GM23338 (cell line): ENCODE measurements around the gene PTAFR. TPM values are rescaled to one million over a fixed set of nuclear protein-coding genes. Genes with fewer than 3 reads are reported as not detected.

Experiments
- ATAC-seq: fragments of 200-7000 bp; cut with Tn5 transposase; 3 replicates; pipeline ENCODE4 v1.9.1; 2020
- DNase-seq: peaks from one replicate; pipeline ENCODE4 v3.0.0-alpha.2; 2015; ENCODE audit warnings: low spot score
- H2AFZ ChIP-seq: fragments of 200-600 bp; sonication (generic); 2 replicates; pipeline ENCODE4 v1.8.0; 2016; ENCODE audit warnings: antibody characterized with exemption, mild to moderate bottlenecking, moderate library complexity
- H3F3A ChIP-seq: fragments of 200-600 bp; sonication (generic); replicated peaks from 2 replicates; pipeline ENCODE4 v1.8.0; 2017; ENCODE audit warnings: antibody characterized with exemption, mixed run types, low read depth
- H3K27ac ChIP-seq: fragments of 200-600 bp; sonication (generic); 2 replicates; pipeline ENCODE4 v1.6.1; 2016; ENCODE audit warnings: low read depth
- H3K27me3 ChIP-seq: fragments of 200-600 bp; sonication (generic); 2 replicates; pipeline ENCODE4 v1.8.0; 2016; ENCODE audit warnings: mild to moderate bottlenecking, mixed run types, moderate library complexity; ENCODE audit not compliant: insufficient read depth
- H3K36me3 ChIP-seq: fragments of 200-600 bp; sonication (generic); 2 replicates; pipeline ENCODE4 v1.8.0; 2016; ENCODE audit warnings: mild to moderate bottlenecking; ENCODE audit not compliant: insufficient read depth
- H3K4me1 ChIP-seq: fragments of 200-600 bp; sonication (generic); 2 replicates; pipeline ENCODE4 v1.8.0; 2016; ENCODE audit warnings: mild to moderate bottlenecking, moderate library complexity; ENCODE audit not compliant: insufficient read depth
- H3K4me2 ChIP-seq: fragments of 200-600 bp; sonication (generic); 2 replicates; pipeline ENCODE4 v1.7.1; 2017; ENCODE audit warnings: mixed run types
- H3K4me3 ChIP-seq: fragments of 200-600 bp; sonication (generic); 2 replicates; pipeline ENCODE4 v1.6.1; 2016; ENCODE audit warnings: mixed run types
- H3K79me2 ChIP-seq: fragments of 200-600 bp; sonication (generic); replicated peaks from 2 replicates; pipeline ENCODE4 v1.8.0; 2017; ENCODE audit warnings: mild to moderate bottlenecking; ENCODE audit not compliant: insufficient read depth
- H3K9me2 ChIP-seq: fragments of 200-600 bp; sonication (generic); 2 replicates; pipeline ENCODE4 v1.8.0; 2017; ENCODE audit not compliant: insufficient read depth
- H4K20me1 ChIP-seq: fragments of 200-600 bp; sonication (generic); replicated peaks from 2 replicates; pipeline ENCODE4 v1.8.0; 2017; ENCODE audit warnings: mild to moderate bottlenecking; ENCODE audit not compliant: insufficient read depth
- H3K27ac Mint-ChIP-seq: 2 replicates; pipeline ENCODE4 v1.8.0; 2020; ENCODE audit warnings: inconsistent platforms, mild to moderate bottlenecking, moderate library complexity, mixed read lengths
- H3K27me3 Mint-ChIP-seq: 3 replicates; pipeline ENCODE4 v1.8.0; 2022; ENCODE audit warnings: low read depth, mild to moderate bottlenecking, moderate library complexity, mixed read lengths, inconsistent platforms; ENCODE audit not compliant: insufficient read depth, poor library complexity
- H3K36me3 Mint-ChIP-seq: 3 replicates; pipeline ENCODE4 v1.8.0; 2021; ENCODE audit warnings: low read depth, mild to moderate bottlenecking, inconsistent platforms, moderate library complexity, mixed read lengths
- H3K4me1 Mint-ChIP-seq: 3 replicates; pipeline ENCODE4 v1.8.0; 2020; ENCODE audit warnings: mild to moderate bottlenecking, inconsistent platforms, mixed read lengths
- H3K4me3 Mint-ChIP-seq: 3 replicates; pipeline ENCODE4 v1.8.0; 2021; ENCODE audit warnings: moderate library complexity, mild to moderate bottlenecking, inconsistent platforms, mixed read lengths
- H3K9me3 Mint-ChIP-seq: 3 replicates; pipeline ENCODE4 v1.8.0; 2020; ENCODE audit warnings: moderate library complexity, mild to moderate bottlenecking, inconsistent platforms, mixed read lengths
- CTCF ChIP-seq, 2 experiments: fragments of 200-600 bp in 1 of 2; sonication (generic) in 1 of 2; conservative IDR thresholded peaks; 2 replicates each; pipeline versions ENCODE4 v1.5.1 to v1.6.1; 2016 to 2017; ENCODE audit warnings: antibody characterized with exemption in 2 of 2, low read depth in 2 of 2, mild to moderate bottlenecking in 2 of 2, moderate library complexity in 1 of 2
- ETS1 ChIP-seq: IDR thresholded peaks from 2 replicates; pipeline ENCODE4 v1.6.1; 2016; ENCODE audit warnings: antibody characterized with exemption
- EZH2 ChIP-seq: fragments of 200-600 bp; sonication (generic); IDR thresholded peaks from one replicate; pipeline ENCODE4 v1.8.0; 2017; ENCODE audit warnings: antibody characterized with exemption, mild to moderate bottlenecking, low read depth; ENCODE audit not compliant: unreplicated experiment
- EZH2phosphoT487 ChIP-seq: fragments of 200-600 bp; sonication (generic); IDR thresholded peaks from one replicate; pipeline ENCODE4 v1.8.1; 2018; ENCODE audit warnings: antibody characterized with exemption; ENCODE audit not compliant: unreplicated experiment
- JUNB ChIP-seq: IDR thresholded peaks from one replicate; pipeline ENCODE4 v1.6.1; 2016; ENCODE audit warnings: antibody characterized with exemption; ENCODE audit not compliant: unreplicated experiment
- NANOG ChIP-seq: IDR thresholded peaks from 2 replicates; pipeline ENCODE4 v1.6.1; 2016; ENCODE audit warnings: antibody characterized with exemption, borderline replicate concordance
- POLR2AphosphoS5 ChIP-seq: IDR thresholded peaks from 2 replicates; pipeline ENCODE4 v1.6.1; 2016; ENCODE audit warnings: antibody characterized with exemption, low read depth
- REST ChIP-seq: IDR thresholded peaks from one replicate; pipeline ENCODE4 v1.6.1; 2018; ENCODE audit warnings: antibody characterized with exemption; ENCODE audit not compliant: unreplicated experiment
- STAT1 ChIP-seq: IDR thresholded peaks from one replicate; pipeline ENCODE4 v1.6.1; 2016; ENCODE audit warnings: antibody characterized with exemption; ENCODE audit not compliant: unreplicated experiment
- ZNF114 ChIP-seq: fragments of 250-450 bp; sonication (Bioruptor Pico); IDR thresholded peaks from 2 replicates; pipeline ENCODE4 v1.5.0; 2020; ENCODE audit warnings: mild to moderate bottlenecking, moderate library complexity
- polyA plus RNA-seq: library from polyadenylated mRNA; unstranded; fragments of >200 nt; fragmentation: Nextera tagmentation; extraction: Ambion mirVana; gene quantifications from 2 replicates; pipeline ENCODE4 v1.2.1, GENCODE V29; 2016
- total RNA-seq: library from RNA; depleted of rRNA; stranded (reverse); fragments of >200 nt; shearing (Covaris generic); gene quantifications from 2 replicates; pipeline ENCODE4 v1.2.3, GENCODE V29; 2014

PTAFR gene
- total and polyA plus RNA-seq, 2 experiments from 2014 or later, result 0.29 to 0.76 TPM

- TF ChIP-seq REST, result no peak
- TF ChIP-seq POLR2AphosphoS5, result no peak
- TF ChIP-seq CTCF (conservative IDR thresholded peaks at IDR 0.05; ENCODE audit: low read depth in 2 of 2), result no peak
- no peak for TF ChIP-seq EZH2
- no peak for TF ChIP-seq ETS1
- TF ChIP-seq EZH2phosphoT487, result no peak
- no peak for TF ChIP-seq JUNB
- no peak for TF ChIP-seq STAT1
- TF ChIP-seq NANOG, result no peak
- no peak for TF ChIP-seq ZNF114 (CRISPR knock-in tag)
Observed at GRCh38 chr1:28185071-28185470, 8.6 kb upstream of the PTAFR start (continued).

- Histone ChIP-seq H3K27me3 (no peaks in the 10 kb centered on the region), H3K4me2 (no peak overlapping the region), H3K27ac (no peak overlapping the region), H3K79me2 (no peaks in the 10 kb centered on the region), H2AFZ (0 out of 2 replicates have a peak overlapping the region, but pooled peaks have one; percentile 13), H3K9me2 (no peaks in the 10 kb centered on the region), H4K20me1 (no peaks in the 10 kb centered on the region), H3F3A (0 out of 2 replicates have a peak, but pooled peaks cover 3% of the 10 kb centered on the region), H3K4me1 (peaks cover 3% of the 10 kb centered on the region), H3K4me3 (no peak overlapping the region), H3K36me3 (no peaks in the 10 kb centered on the region)
- Mint-ChIP-seq H3K4me3 (no peak overlapping the region), H3K36me3 (no peaks in the 10 kb centered on the region), H3K27me3 (peaks cover 11% of the 10 kb centered on the region), H3K4me1 (peaks cover 8% of the 10 kb centered on the region), H3K27ac (no peak overlapping the region), H3K9me3 (no peaks in the 10 kb centered on the region)
- DNase-seq (peak; percentile 22), ATAC-seq (no peak; the same call in 2 of the 3 replicates)
- TF ChIP-seq POLR2AphosphoS5, result no peak
Observed at GRCh38 chr1:28180306-28181305, 4.1 kb upstream of the PTAFR start.
